ENCODE results near the gene P4HTM.

- TF ChIP-seq CTCF (conservative IDR thresholded peaks at IDR 0.05; ENCODE audit: low read length) (no peak), EZH2phosphoT487 (IDR thresholded peaks at IDR 0.05; ENCODE audit: borderline replicate concordance) (no peak)
Observed at GRCh38 chr3:49012441-49013017, 22.5 kb downstream of the P4HTM start.
